ENCODE results near the gene IQCH.
"Not testable (repeated sequence)": the region's sequence is repeated elsewhere in the genome, so short reads cannot be mapped to it uniquely, and the experiment has no call there.

The IQCH gene

GRCh38 chr15:67400890-67401289 is 146.3 kb downstream of the IQCH start:
- DNase-seq, result no peak

GRCh38 chr15:67401336-67401735 is 146.8 kb downstream of the IQCH start:
- DNase-seq, result no peak

- no peak for DNase-seq
These were observed 149.0 kb downstream of the IQCH start for GRCh38 chr15:67403428-67404154.

- no peak for DNase-seq
These were observed 150.9 kb downstream of the IQCH start for GRCh38 chr15:67405208-67406191.

- no peak for DNase-seq
These were observed 151.8 kb downstream of the IQCH start for GRCh38 chr15:67406257-67406861.

GRCh38 chr15:67407786-67408185 is 153.2 kb downstream of the IQCH start:
- no peak for DNase-seq

- no peak for DNase-seq
These were observed 154.6 kb downstream of the IQCH start for GRCh38 chr15:67409175-67409574.

- no peak for DNase-seq
These were observed 156.9 kb downstream of the IQCH start for GRCh38 chr15:67411486-67411885.

- DNase-seq, result no peak
These were observed 159.3 kb downstream of the IQCH start for GRCh38 chr15:67413770-67414390.

- no peak for DNase-seq
These were observed 160.6 kb downstream of the IQCH start for GRCh38 chr15:67415181-67415580.

- DNase-seq, result no peak
These were observed 162.3 kb downstream of the IQCH start for GRCh38 chr15:67416891-67417290.

- no peak for DNase-seq
These were observed 165.1 kb downstream of the IQCH start for GRCh38 chr15:67419705-67420104.

GRCh38 chr15:67420137-67420536 is 165.6 kb downstream of the IQCH start:
- no peak for DNase-seq

GRCh38 chr15:67421105-67421504 is 166.5 kb downstream of the IQCH start:
- DNase-seq, result no peak

- DNase-seq, result no peak
These were observed 167.7 kb downstream of the IQCH start for GRCh38 chr15:67422296-67422695.

- DNase-seq, result no peak
These were observed 179.0 kb downstream of the IQCH start for GRCh38 chr15:67433495-67434099.

GRCh38 chr15:67436351-67437250 is 182.0 kb downstream of the IQCH start:
- DNase-seq, result not testable (repeated sequence)

GRCh38 chr15:67444100-67444499 is 189.5 kb downstream of the IQCH start:
- DNase-seq, result peak; percentile 26

GRCh38 chr15:67446449-67446848 is 191.9 kb downstream of the IQCH start:
- DNase-seq, result no peak

- not testable (repeated sequence) for DNase-seq
These were observed 193.8 kb downstream of the IQCH start for GRCh38 chr15:67448372-67448771.

GRCh38 chr15:67453703-67454102 is 199.1 kb downstream of the IQCH start:
- DNase-seq, result not testable (repeated sequence)

Data from NCI-H524 treated with DMSO at 0.1 percent for 48 hours (cell line).